ENCODE results near the gene TRAF3.
A peak's percentile ranks its signal among the peaks of the same experiment; 100 is the strongest.

Gene TRAF3

DNA sequence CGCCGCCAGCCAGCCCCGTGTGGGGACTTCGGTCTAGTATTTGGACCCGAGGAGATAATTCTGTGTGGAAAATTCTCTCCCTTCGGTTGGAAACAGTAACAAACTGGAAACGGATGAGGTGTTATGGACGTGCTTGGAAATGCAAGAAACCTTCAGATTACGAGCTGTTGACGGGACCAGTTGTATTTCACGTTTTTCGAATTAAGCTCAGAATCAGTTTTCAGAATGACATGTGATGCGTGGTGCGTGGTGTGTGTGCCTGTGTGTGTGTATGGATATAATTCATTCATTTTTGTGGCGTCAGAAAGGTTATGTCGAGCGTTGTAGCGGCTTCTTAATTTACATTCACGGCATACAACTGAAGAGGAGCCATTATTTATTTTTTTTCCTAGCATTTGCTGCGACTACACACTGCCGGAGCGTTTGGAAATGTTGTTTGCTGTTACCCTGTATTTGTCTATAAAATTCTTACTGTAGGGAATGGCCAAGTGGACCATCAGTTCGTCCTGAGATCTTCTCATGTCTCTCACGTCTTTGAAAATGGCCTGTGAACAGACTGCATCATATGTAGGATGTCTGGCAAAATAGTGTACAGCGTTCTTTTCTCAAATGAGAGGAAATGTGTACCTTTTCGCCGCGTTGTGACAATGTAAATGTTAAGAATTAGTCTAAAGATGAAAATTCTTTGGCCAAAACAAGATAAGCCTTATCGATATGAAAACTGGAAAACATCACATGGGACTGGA is 1.3 kb downstream of the TRAF3 start:
- peak; percentile 19 for DNase-seq

DNA sequence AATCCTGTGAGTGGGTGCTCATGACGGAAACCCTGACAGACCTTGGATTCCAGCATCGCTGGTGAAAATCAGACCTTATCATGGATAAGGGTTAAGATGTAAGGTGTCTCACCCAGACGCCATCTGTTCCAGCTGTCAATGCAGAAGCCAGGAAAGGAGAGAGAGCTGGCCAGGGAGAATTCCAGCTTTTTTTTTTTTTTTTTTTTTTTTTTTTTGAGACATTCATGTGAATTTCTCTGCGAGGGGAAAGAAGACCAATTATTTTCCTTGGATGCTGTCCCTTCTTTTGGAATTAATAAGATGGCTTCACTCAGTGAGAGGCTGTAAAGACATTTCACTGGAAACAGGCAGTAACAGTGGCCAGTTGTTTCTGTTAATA is 1.8 kb downstream of the TRAF3 start:
- DNase-seq = no peak

DNA sequence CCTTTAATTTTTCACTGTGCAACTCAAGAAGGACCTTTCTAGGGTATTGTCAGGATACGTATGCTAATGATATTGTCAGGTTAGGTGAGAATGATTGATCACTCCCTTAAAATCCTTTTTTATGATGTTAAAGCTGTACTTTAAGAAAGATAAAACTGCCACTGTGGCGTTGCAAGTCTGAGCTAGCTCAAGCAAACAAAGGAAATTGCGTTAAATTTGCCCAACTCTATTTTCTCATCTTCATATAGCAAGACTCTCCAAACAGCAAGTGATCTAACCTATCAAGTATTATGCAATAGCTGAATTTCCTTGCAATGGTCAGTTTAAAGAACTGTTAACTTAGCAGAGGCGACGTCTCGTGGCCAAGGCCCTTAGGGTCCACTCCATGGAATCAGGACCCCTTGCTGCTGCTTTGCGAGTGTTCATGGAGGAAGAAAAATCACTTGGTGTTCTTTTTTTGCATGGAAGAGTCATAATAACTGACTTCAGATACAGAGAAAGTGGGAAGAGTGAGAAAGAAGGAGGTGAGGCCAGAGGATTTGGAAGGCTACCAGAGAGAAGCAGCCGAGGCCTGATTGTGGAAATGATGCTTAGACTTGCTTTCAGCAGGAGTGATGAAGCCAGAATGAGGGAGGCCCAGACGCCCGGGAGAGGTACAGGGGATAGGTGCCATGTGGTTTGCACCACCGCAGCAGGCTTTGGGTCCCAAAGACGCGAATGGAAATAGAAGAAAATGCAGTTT is 2.5 kb downstream of the TRAF3 start:
- no peak for DNase-seq

DNA sequence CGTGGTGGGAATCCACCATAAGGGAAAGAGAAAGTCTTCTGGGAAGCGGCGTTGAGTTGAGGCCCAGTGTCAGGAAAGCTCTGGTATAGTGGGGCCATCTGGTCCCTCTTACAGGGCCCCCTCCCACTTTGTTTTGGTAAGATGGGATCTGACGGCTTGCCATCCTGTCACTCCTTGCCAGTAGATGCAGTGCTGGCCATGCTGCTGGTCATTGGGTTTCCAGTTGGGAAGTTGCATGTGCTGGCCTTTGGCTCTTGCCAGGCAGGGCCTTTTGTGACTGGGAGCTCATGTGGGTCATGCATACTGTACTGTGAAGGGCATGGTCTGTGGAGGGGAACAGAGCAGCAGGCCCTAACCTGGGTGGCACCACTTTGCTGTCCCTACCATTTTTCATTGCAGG is 3.8 kb downstream of the TRAF3 start:
- DNase-seq = no peak

DNA sequence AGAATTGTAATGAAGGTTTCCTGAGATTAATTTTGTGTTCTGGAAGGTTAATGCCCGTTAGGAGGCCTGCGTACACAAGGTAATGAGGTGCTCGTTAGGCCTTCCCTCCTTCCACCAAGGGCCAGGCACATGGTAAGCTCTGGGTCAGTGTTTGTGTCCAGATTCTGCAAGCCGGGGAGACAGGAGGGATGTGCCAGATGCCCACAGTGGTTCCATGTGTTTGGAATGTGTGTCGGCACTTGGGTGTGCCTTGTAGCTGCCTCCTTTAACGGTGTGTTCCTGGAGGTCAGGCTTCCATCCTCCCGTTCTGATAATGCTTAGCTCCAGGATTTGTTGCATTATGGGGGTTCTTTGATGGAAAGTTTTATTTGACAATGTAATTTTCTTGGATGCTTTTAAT is 5.7 kb downstream of the TRAF3 start:
- no peak for DNase-seq

DNA sequence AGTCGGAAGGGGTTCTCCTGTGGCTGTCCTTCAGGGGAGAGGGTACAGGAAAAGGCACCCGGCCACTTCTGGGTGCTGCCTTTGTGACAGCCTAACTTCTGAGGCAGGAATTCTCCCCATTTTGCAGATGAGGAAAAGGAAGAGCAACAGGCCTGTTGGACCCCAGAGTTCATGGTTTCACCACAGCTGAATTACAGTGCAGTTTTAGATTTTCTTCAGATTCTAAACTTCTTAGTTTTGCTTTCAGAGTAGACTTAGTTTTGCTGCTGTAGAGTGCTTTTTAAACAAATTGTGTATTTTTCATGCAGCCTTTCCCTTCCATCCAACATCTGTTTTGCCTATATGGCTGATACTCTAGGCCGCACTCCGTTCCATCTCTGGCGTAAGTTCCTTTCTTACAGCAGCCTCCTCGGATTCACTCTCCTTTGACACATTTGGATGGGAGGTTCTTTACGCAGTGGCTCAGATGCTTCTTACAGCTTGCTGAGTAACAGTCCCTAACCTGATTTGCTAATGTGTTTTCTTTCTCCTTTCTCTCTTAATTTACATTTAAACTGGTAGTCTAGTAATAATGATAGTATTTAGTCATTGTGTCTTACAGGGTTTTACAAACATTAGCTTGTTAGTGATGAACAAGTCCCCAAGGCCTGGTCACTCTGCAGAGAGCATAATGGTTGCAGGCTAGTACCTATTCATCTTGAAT is 7.8 kb downstream of the TRAF3 start:
- DNase-seq = no peak

DNA sequence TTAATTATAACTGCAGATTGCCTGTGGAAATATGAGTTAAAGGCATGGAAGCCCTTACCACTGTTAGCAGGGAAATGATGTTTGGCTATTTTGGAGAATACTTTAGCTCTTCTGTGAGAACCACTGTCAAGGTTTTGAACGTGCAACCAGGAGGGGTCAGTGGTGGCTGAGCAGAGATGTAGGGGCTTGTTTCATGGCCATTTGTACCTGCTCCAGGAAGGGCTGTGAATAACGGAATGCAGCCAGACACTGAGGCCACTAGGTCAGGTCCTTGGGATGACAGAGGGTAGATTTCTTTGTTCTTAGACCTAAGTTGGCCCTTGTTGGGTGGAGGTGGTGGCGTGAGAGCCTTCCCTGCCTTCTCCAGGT is 8.3 kb downstream of the TRAF3 start:
- no peak for DNase-seq

DNA sequence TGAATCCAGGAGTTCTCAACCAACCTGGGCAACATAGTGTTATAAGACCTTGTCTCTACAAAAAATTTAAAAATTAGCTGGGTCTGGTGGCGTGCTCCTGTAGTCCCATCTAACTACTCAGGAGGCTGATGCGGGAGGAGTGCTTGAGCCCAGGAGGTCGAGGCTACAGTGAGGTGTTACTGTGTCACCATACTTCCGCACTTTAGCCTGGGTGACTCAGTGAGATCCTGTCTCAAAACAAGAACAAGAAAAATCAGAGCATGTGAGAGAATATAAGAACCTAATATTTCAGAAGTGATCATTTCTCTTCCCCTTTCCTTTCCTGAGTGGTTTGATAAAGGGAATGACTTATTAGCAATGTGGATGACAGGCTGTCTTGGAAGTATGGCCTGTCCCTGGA is 9.5 kb downstream of the TRAF3 start:
- peak; percentile 24 for DNase-seq

DNA sequence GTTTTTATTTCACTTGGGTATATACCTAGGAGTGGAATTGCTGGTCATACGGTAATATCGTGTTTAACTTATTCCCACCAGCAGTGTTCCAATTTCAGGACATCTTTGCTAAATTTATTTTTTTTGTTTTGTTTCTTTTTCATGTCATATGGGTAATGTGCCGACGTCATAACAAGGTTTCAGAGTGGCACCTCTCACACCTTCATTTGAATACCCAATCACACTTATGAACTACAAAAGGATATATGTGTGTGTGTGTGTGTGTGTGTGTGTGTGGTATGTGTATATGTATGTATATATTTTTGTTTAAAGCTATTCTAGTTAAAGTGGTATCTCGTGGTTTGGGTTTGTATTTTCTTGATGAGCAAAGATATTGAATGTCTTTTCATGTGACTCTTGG is 12.1 kb downstream of the TRAF3 start:
- DNase-seq = no peak

DNA sequence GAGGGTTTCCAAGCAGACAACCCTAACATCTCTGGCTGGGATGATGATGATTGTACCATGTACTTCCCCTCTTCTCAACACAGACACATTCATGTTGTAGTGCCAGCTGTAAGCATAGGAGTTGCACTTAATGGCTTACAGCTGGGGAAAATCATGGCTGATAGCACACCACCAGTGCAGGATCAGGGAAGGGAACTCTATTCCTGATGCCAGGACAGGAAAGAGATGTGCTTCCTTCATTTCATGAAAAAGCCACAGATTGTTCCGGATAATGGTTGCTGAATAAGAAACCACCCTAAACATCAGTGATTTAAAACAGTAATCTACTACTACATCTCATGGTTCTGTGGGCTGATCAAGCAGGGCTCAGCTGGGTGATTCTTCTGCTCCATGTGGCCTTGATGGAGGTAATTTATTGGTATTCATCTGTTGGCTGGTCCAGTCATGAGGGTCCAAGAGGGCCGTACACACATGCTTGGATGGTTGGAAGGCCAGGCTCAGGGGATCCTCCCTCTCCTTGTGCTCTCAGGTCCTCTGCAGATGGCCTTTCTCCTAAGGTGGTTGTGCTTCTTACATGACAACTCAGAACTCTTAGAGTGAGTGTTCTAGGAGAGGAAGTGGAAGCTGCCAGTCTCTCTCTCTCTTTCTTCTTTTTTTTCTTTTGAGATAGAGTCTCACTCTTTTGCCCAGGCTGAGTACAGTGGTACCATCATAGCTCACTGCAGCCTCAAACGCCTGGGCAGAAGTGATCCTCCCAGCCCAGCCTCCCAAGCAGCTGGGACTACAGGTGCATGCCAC is 16.5 kb downstream of the TRAF3 start:
- DNase-seq = no peak

DNA sequence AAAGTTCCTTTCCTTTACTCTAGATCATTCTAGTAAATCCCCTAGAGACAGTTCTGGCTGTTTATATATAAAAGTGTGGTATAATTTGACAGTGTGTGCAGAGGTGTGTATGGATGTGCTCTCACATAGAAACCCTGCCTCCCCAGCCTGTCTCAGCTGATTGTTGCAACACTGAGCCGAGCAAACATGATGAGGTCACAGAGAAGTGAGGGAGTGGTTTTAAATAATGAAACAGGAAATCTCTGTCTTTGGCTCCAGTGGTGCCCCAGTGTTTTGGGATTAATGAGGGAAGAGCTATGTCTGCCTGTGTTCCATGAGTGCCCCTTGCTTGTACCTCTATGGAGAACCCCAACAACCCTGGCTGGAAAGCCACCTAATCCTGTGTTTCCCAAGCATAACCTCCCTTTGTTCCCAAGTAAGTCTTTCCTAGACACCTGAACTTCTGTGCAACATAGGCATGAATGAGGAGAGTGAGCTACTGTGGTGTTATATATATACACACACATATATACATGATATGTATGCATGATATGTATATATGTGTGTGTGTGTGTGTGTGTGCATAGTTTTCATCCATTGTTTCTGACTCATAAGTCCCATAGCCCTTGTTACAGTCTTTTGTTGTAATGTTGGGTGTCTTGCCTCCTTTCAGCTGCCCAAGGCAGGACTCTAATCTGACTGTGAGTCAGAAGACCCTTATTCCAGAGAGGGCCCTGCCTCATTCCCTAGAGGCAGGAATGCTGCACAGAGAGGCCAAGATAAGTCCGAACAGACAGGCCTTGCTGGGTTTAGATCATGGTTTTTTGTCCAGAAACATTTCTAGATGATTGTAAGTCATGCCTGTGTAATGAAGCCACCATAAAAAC is 18.0 kb downstream of the TRAF3 start:
- DNase-seq = peak; percentile 48

DNA sequence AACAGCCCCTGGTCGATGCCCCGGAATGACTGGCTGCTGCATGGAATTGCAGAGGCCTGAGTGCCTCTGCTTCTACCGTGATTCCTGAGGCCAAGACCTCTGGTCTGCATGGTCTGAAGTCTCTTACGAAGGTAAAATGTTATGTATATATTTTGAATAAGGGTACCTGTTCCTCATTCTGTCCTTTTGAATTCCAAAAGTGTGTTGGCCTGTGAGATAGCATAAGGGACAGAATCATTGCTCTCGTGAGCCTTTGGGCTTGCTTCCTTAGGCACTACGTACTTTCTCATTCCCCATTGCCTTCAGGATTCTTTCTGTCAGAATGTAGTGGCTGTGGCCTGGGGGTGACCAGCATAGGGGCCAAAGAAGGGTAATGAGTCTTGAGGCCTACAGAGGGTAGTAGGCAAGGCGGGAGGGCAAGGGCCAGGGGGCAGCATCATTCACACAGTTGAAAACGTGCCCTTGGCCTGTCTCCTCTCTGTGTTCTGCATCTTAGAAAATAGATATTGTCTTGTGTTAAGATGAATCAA is 19.5 kb downstream of the TRAF3 start:
- DNase-seq = no peak

DNA sequence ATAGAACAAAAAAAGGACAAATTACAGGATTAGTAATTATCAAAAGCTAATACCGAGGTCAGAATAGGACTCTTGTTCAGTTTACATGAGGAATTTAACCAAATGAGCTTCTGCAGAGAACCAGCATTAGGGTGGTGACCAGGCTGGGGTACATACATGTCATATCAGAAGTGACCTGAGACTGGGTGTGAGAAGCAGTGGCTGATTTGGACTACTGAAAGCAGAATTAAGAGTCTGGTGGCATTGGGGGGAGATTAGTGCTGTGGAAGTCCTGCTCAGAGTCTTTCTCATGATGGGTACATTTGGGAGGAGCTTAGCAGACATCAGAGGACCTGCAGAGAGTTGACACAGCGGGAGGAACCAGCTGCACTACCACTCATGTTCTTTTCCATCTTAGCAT is 21.7 kb downstream of the TRAF3 start:
- no peak for DNase-seq

DNA sequence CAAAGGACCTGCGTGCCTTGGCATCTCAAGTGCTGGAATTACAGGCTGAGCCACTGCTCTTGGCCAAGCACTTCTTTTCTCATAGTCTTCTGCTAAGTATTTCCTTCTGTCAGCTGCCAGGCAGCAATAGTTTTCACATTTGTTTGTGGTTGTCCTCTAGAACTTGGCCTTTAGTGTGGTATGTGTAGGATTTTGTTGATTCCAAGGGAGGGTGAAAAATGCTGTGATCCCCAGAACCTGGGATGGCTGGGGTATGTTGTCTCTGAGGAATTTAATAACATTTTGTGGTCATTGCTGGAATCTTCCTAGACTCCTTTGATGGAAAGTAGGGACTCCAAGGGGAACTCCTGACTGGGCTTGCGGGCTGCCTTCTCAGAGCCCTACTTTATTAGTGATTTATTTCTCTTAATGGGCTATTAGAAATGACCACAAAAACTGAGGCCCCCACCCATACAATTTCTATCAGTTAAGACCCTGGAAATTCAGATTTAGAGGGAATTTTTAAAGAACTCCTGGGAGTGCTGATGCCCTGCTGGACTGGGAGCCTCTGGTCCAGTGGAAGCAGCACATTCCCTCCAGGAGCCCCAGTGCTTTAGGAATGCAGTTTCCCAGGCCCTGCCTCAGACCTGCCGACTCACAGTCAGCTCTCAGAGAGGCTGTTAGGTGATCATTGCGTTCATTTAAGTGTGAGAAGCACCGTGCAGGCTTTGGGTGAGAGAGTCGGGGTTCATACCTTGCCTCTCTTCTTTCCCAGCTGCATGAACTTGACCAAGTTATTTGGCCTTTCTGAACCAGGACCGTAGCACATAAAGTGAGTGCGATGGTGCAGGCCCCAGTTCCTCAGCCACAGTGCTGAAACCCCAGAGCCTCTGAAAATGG is 22.7 kb downstream of the TRAF3 start:
- DNase-seq = no peak

DNA sequence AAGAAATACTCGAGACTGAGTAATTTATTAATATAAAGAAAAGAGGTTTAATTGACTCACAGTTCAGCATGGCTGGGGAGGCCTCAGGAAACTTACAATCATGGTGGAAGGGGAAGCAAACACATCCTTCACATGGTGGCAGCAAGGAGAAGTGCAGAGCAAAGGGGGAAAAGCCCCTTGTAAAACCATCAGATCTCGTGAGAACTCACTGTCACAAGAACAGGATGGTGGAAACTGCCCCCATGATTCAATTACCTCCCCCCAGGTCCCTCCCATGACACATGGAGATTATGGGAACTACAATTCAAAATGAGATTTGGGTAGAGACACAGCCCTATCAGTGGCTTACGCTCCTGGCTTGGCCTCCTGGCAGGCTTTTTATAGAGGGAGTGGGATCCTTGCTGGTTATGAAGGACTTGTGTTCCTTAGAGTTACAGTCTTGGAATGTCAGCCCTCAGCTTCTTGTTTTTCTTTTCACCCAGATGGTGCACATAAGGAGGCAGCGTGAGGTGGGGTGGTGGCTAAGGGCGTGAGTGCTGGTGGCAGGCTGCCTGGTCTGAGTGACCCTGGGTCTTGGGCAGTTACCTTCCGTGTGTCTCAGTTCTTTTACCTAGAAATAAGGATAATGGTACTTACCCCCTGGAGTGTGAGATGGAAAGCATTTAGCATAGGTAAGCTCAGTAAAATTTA is 25.7 kb downstream of the TRAF3 start:
- no peak for DNase-seq

DNA sequence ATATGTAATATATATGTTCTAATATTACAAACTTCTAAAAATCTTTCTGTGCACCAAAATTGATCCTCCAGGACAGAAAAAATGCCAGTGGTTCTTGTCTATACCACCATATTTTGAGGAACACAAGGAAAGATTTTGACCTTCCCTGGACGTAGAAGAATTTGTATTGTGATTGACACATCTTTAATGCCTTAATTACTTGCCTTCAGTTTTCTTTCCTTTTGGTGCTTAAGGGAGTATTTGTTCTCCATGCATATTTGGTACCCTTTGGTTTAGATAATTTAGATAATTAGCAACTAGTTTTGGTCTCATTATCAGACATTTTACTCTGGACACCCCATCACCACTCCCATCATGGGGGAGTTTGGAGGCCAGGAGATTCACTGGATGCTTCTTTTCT is 27.6 kb downstream of the TRAF3 start:
- no peak for DNase-seq

DNA sequence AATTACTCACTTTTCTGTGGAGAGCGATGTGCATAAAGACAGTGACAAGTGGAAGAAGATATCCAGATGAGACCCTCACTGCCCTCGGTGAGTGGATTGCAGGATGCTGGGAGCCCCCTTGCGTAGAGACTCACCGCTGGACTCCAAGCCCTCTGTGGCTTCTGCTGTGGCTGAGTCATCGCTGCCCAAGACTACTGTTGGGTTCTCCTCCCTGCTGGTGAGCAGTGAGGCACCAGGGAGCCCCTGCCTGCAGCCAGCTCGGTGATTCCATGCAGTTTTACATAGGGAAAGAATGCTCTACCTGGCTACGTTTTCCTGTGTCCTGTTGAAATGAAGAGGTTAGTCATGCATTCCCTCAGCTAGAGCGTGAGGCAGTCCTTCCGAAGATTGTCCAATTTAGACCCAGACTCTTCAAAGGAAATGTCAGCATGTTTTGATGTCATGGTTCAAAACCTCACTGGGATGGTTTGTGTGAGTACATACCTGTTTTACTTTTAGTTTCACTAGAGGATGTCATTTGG is 28.2 kb downstream of the TRAF3 start:
- DNase-seq = peak; percentile 50

DNA sequence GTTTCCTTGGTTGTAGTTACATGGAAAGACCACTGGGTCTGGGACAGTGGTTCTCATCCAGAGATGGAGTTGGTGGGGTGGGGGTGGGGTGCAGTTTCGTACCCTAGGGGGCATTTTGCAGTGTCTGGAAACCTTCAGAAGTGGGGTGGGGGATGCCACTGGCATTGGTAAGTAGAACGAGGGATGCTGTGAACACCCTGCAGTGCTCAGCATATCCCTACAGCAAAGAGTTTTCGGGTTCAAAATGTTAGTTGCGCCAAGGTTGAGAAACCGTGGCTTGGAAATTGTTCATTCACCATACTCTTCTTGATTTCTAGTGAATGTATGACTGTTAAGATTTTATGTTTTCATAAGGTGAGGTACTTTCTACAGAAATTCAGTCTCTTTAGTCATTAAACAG is 28.7 kb downstream of the TRAF3 start:
- no peak for DNase-seq

DNA sequence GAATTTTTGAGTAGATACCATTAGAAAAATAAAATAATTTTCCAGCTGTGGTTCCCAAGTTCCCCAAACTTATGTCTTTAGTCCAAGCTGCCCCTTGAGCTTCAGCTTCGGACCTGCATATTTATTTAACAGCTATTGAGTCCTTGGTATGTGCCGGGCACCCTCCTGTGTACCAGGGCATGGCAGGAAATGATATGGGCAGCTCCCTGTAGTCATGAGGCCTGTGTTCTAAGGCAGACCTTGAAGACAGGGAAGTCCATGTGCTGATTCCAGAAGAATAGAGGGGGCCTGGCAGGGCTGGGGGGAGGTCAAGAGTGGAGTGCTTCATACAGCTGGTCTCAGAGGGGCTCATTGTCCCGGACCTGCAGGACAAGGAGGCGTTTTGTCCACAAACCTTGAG is 29.2 kb downstream of the TRAF3 start:
- DNase-seq = no peak

DNA sequence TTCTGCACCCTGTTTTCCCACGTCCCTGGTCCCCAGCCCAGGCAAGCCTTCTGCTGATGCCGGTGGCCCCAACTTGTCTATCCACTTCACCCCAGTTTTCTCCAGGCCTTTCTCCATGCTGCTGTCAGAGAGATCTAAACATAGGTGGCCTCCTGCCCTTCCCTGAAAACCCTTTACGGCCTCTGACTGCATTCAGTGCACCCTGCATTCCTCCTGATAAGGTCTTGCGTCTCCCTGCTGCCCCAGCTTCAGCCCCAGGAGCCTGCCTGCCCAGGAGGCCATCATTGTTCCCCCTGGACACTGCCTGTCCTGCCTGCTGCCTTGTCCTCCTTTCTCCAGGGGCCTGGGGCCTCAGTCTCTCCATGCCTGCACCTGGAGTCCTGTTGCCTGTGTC is 29.8 kb downstream of the TRAF3 start:
- DNase-seq = no peak

Data from CD4-positive, alpha-beta T cell treated with Interleukin-6 for 4 hours (primary cell).